GM18870 (cell line): ENCODE results near the gene KCNN1.
A peak's percentile ranks its signal among the peaks of the same experiment; 100 is the strongest.
"Not testable (repeated sequence)": the region's sequence is repeated elsewhere in the genome, so short reads cannot be mapped to it uniquely, and the experiment has no call there.

Experiments used
- ATAC-seq: cut with Tn5 transposase; IDR thresholded peaks from one replicate; pipeline ENCODE4 v1.9.1; 2021; ENCODE audit warnings: moderate library complexity; ENCODE audit not compliant: unreplicated experiment

Gene KCNN1

DNA sequence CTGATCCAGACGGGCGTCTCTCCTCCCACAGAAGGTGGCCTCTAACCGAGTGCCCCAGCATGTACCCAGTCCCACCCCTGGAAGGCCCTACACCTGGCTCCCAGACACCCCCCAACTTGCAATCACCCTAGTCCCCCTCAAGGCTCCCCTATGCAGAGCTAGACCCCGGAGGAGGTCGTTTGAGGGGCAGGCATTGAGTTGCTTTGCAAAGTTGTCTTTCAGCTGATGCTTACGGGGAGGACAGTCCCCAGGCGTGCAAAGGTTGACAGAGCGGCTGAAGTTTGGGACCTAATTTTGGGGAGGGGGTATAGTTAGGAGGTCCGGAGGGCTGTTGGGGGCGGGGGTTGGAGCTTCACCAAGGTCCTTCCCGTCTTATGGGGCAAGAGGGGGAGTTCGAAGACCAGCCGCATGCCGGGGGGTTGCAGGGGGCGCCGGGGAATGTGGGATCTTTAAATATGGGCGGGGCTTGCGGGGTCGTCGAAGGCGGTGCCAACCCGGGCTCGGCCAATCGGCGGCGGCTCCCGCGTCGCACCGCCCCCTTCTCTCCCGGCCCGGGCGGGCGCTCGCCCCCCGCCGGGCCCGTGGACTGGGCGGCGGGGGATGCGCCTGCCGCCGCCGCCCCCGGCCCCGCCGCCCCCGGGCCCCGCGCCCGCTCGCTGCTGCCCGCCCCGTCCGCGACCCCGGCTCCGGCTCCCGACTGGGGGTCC lies at the start of gene KCNN1:
Gene KCNN1 (plus strand): TSS at position 558 of the 707 bp plus-strand sequence. CDS start 6,782 bp downstream, outside the sequence.
- ATAC-seq: no peak

- ATAC-seq: not testable (repeated sequence)
Observed at GRCh38 chr19:17918151-17918550, 48.8 kb upstream of the KCNN1 start.

GRCh38 chr19:17919122-17919521 lies 47.8 kb upstream of the KCNN1 start:
- ATAC-seq: not testable (repeated sequence)

GRCh38 chr19:17920527-17920926 lies 46.4 kb upstream of the KCNN1 start:
- no peak for ATAC-seq

DNA sequence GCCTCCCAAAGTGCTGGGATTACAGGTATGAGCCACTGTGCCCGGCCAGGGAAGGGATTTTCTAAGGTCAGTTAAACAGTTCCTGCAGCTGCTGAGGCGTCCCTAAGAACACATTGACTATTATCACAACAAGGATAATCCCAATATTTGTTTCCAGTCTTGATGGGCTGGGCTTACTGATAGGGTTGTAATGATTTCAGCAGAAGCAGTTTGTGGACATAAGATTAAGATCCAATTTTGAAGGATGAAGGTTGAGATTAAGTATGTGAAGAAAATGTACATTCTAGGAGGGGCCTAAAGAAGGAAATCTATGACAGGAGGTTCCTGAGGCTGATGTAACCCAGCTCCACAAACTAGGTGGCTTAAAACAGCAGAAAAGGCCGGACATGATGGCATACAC lies 44.8 kb upstream of the KCNN1 start:
- ATAC-seq: no peak

DNA sequence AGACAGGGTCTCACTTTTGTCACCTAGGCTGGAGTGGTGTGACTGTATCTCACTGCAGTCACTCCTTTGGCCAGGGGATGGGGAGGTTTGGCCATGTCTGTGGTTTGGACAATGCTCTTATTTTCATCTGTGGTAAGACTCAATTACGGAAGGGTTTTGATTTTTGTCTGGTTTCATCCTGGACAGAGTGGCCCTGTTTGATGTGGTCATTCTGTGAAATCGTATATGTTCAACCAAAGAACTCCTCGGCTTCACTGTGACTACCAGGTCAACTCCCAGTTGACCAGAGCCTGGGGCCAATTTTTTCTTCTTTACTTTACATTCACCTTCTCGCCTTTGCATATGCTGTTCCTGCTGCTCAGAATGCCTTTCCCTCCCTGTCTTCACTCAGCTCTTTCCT lies 40.9 kb upstream of the KCNN1 start:
- ATAC-seq: no peak

GRCh38 chr19:17929056-17929455 lies 37.9 kb upstream of the KCNN1 start:
- ATAC-seq: no peak

DNA sequence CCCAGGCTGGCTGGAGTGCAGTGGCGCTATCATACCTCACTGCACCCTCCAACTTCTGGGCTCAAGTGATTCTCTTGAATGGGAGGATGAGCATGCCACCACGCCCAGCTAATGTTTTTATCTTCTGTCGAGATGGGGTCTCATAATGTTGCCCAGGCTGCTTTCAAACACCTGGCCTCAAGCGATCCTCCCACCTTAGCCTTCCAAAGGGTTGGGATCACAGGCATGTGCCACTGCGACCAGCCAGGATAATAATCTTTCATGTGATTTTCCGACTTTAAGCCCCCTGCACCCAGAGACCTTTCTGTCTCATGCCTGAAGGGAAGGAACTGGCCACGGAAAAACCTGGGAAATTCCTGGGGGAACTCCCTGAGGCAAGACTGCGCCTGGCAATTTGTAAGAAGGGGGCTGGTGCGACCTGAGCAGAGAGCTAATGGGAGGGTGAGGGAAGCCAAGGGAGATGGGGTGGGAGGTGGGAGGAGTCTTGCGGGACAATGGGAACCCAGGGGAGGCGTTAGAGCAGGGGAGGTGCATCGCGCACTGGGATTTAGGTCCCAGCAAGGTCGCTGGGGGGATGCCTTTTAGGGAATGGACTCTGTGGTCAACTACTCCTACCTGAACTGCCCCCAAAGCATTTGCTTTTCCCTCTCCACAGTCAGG lies 35.2 kb upstream of the KCNN1 start:
- ATAC-seq: no peak

DNA sequence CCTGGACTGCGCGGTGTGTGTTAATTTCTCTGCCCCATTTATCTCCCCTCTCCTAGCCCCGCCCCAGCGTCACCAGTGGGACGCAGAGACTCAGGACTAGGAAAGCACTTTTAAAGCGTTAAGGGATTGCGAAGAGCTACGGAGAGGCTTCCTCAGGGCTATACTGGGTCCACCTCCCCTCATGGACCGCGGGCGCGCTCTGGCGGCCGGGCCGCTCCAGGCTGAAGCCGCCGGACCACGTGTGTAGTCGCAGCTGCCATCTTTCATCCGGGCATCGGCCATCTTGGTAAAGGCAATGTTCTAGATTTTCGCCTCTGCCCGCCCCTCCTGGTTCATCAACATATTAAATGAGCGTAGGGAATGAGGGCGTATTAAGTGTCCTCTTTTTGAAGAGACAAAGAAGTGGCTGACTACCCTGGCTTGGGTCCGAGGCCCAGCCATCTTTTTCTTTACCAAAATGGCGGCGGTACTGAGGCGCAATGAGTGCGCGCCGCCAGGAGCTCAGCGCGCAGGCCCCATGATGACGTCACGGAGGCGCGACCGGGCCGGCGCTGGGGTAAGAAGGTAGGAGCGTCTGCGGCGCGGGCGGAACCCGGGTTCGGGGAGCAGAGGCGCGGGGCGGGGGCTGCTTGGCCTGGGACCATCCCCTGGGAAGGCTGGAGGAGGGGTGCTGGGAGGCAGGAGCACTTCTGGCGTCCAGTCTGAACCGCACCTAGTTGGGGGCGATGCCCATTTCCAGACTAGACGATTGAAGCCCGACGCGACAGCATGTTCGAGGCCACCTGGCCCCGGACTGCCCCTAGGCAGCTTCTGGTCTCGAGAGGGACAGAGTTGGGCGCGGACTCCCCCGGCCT lies 34.2 kb upstream of the KCNN1 start, which contains the start of gene CCDC124:
Gene CCDC124 (plus strand): TSS at position 531 of the 854 bp plus-strand sequence. CDS start 3,406 bp downstream, outside the sequence.
- ATAC-seq: peak; percentile 62

- ATAC-seq: no peak
Observed at GRCh38 chr19:17933414-17934129, 33.3 kb upstream of the KCNN1 start.

DNA sequence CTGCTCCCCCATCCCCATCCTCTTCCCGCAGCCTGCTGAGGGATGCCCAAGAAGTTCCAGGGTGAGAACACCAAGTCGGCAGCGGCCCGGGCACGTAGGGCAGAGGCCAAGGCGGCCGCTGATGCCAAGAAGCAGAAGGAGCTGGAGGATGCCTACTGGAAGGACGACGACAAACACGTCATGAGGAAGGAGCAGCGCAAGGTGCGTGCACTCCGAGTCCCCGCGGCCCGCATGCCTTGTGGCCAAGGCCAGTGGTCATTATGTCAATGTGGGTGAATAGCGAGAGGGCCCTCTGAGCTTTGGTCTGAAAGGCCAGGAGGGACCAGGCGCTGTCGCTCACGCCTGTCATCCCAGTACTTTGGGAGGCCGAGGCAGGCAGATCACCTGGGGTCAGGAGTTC lies 30.5 kb upstream of the KCNN1 start:
- no peak for ATAC-seq

DNA sequence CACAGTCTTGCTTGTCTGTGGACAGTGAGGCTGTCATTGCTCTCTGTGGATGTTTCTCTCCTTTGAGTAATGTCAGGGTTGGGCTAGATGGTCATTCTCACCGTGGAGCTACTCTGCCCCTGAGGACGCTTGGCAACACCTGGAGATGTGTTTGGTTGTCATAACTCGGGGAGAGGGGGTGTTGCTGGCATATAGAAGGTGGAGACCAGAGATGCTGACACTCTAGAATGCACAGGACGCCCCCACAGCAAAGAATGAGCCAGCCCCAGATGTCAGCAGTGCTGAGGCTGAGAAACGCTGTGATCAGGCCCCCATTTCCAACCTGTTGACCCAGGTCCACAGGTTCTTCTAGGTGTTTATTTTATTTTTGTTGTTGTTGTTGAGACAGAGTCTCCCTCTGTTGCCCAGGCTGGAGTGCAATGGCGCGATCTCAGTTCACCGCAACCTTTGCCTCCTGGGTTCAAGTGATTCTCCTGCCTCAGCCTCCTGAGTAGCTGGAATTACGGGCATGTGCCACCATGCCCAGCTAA lies 29.5 kb upstream of the KCNN1 start:
- ATAC-seq: no peak

DNA sequence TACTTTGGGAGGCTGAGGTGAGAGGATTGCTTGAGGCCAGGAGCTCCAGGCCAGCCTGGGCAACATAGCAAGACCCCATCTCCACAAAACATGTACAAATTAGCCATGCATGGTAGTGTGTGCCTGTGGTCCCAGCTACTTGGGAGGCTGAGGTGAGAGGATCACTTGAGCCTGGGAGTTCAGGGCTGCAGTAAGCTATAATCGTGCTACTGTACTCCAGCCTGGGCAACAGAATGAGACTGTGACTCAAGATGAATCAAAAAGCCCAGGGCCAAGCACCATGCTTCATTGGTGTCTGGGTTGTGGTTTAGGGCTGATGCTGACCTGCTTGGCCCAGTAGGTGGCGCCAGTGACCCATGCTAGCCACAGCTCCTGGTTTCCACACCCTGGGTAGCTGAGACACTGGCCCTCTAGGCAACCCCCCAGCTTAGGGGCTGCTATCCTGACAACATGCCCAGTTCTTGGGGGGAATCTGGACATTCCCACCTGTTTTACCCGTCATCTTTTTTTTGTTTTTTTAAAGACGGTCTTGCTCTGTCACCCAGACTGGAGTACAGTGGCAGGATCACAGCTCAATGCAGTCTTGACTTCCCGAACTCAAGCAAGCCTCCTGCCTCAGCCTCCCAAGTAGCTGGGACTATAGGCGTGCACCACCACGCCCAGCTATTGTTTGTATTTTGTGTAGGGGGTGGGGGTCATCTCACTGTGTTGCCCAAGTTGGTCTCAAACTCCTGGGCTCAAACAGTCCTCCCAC lies 28.6 kb upstream of the KCNN1 start:
- no peak for ATAC-seq

- no peak for ATAC-seq
Observed at GRCh38 chr19:17942181-17942580, 24.7 kb upstream of the KCNN1 start.

- ATAC-seq: no peak
Observed at GRCh38 chr19:17942582-17943273, 24.2 kb upstream of the KCNN1 start.

GRCh38 chr19:17943274-17944221 lies 23.4 kb upstream of the KCNN1 start:
- no peak for ATAC-seq

DNA sequence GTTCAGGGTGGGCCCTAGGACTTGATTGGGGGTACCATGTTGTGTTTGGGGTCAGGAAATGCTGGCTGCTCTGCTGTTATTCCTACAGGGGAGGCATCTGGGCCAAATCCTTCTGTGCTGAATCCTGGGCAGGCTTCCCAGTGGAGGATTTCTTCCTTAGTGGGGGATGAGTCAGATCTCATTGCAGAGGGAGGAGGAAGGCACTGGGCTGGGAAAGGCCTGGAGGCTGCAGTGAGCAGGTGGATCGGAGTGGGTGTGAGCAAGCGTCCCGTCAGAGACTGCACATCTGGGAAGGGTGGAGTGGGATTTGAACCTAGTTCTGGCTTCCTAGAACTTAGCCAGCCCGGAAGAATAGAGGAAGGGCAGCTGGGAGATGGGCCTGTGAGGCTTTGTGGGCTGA lies 22.6 kb upstream of the KCNN1 start:
- ATAC-seq: no peak
